HepG2 (cell line): ENCODE data around the gene UBQLN4. TPM values are rescaled to one million over a fixed set of nuclear protein-coding genes. Genes with fewer than 3 reads are reported as not detected.

ENCODE experiments used
- ATAC-seq: fragments of 200-7000 bp; cut with Tn5 transposase; 3 replicates; pipeline ENCODE4 v1.9.1; 2020; ENCODE audit warnings: mild to moderate bottlenecking, moderate library complexity
- BruUV-seq: library from RNA; stranded (reverse); fragments of 400-500 nt; replicated peaks from 2 replicates; lab custom pipeline; 2021; lab: Mats Ljungman, UMichigan
- CTCF ChIA-PET: fragments of 300-600 bp; formaldehyde crosslinking; extraction: SDS; loops from one replicate; lab custom pipeline; 2021; ENCODE audit warnings: low total read pairs, inconsistent platforms, low intra/inter-chr PET ratio; lab: Yijun Ruan, JAX
- POLR2A ChIA-PET: fragments of 350-600 bp; sonication (Branson Sonifier 250); formaldehyde crosslinking; loops from one replicate; lab custom pipeline; 2020; ENCODE audit warnings: antibody characterized with exemption, inconsistent platforms; lab: Yijun Ruan, JAX
- DNase-seq: peaks from one replicate; pipeline ENCODE4 v3.0.0-alpha.2; 2015; ENCODE audit warnings: low spot score
- FAIRE-seq: peaks from 3 replicates; lab custom pipeline; 2011; peaks lifted over from hg19 to GRCh38; lab: Jason Lieb, UNC
- H2AFZ ChIP-seq: one replicate; pipeline ENCODE4 v1.6.1; 2011; ENCODE audit warnings: low read length, inconsistent platforms
- H3K27ac ChIP-seq: fragments of 300-600 bp; 3 replicates; pipeline ENCODE4 v1.8.0; 2011; ENCODE audit warnings: mixed run types, mild to moderate bottlenecking, mixed read lengths, low read length, inconsistent platforms; ENCODE audit not compliant: insufficient read depth; ENCODE audit errors: extremely low read length
- H3K27me3 ChIP-seq, 2 experiments: fragments of 200-600 bp in 1 of 2; 2 replicates in 1 of 2; 3 replicates in 1 of 2; pipeline versions ENCODE4 v1.6.0 to v1.8.0; 2011; ENCODE audit warnings: low read length in 2 of 2, mild to moderate bottlenecking in 2 of 2, moderate library complexity in 2 of 2, inconsistent platforms in 1 of 2; ENCODE audit not compliant: insufficient read depth in 2 of 2, control insufficient read depth in 1 of 2
- H3K36me3 ChIP-seq, 2 experiments: fragments of 200-600 bp in 1 of 2; replicated peaks in 1 of 2; 2 replicates in 1 of 2; 3 replicates in 1 of 2; pipeline versions ENCODE4 v1.5.1 to v1.8.0; 2011; ENCODE audit warnings: low read length in 2 of 2, inconsistent platforms in 1 of 2; ENCODE audit not compliant: insufficient read depth in 2 of 2, control insufficient read depth in 1 of 2
- H3K4me1 ChIP-seq: 2 replicates; pipeline ENCODE4 v1.5.1; 2012; ENCODE audit warnings: low read length, inconsistent platforms; ENCODE audit not compliant: insufficient read depth
- H3K4me2 ChIP-seq: 2 replicates; pipeline ENCODE4 v1.6.0; 2011; ENCODE audit warnings: low read depth, low read length, inconsistent platforms
- H3K4me3 ChIP-seq, 3 experiments: fragments of 200-600 bp in 1 of 3; sonication (generic), shearing (Covaris generic) in 1 of 3; replicated peaks in 1 of 3; 2 replicates each; pipeline ENCODE4 v1.5.1; 2011 to 2016; ENCODE audit warnings: low read length in 3 of 3, inconsistent platforms in 2 of 3, low read depth in 2 of 3, mild to moderate bottlenecking in 2 of 3, control low read depth in 1 of 3, mixed read lengths in 1 of 3; ENCODE audit not compliant: insufficient read depth in 1 of 3
- H3K79me2 ChIP-seq: one replicate; pipeline ENCODE4 v1.6.1; 2011; ENCODE audit warnings: low read length, inconsistent platforms; ENCODE audit not compliant: insufficient read depth
- H3K9ac ChIP-seq: 2 replicates; pipeline ENCODE4 v1.6.0; 2011; ENCODE audit warnings: mild to moderate bottlenecking, low read depth, low read length, inconsistent platforms; ENCODE audit not compliant: insufficient read depth
- H3K9me3 ChIP-seq: 2 replicates; pipeline ENCODE4 v1.5.1; 2012; ENCODE audit warnings: mild to moderate bottlenecking, low read length
- H4K20me1 ChIP-seq: 2 replicates; pipeline ENCODE4 v1.6.0; 2011; ENCODE audit warnings: inconsistent platforms, mild to moderate bottlenecking, low read length, moderate library complexity; ENCODE audit not compliant: insufficient read depth
- CBX5 ChIP-seq: sonication (generic); formaldehyde crosslinking; IDR thresholded peaks from 2 replicates; pipeline ENCODE4 v1.4.0; 2020; ENCODE audit warnings: missing genetic modification reagents, borderline replicate concordance
- HDAC6 ChIP-seq: fragments of 200-600 bp; sonication (generic); IDR thresholded peaks from 2 replicates; pipeline ENCODE4 v1.7.0; 2017; ENCODE audit warnings: mild to moderate bottlenecking, antibody characterized with exemption, low read length, low read depth
- HNF1A ChIP-seq, 2 experiments: sonication (generic) in 1 of 2; formaldehyde crosslinking in 1 of 2; IDR thresholded peaks; 2 replicates each; pipeline versions ENCODE4 v1.4.0 to v1.6.1; 2016 to 2020; ENCODE audit warnings: borderline replicate concordance in 1 of 2, low read depth in 1 of 2, mild to moderate bottlenecking in 1 of 2, missing genetic modification reagents in 1 of 2
- NR1H2 ChIP-seq: sonication (generic); formaldehyde crosslinking; IDR thresholded peaks from 2 replicates; pipeline ENCODE4 v1.8.1; 2022; ENCODE audit warnings: low read depth, missing genetic modification reagents, borderline replicate concordance
- PITX1 ChIP-seq: sonication (generic); formaldehyde crosslinking; IDR thresholded peaks from 2 replicates; pipeline ENCODE4 v1.5.1; 2020; ENCODE audit warnings: mild to moderate bottlenecking, missing genetic modification reagents
- SSRP1 ChIP-seq: IDR thresholded peaks from 2 replicates; pipeline ENCODE4 v1.6.1; 2016; ENCODE audit warnings: control low read depth
- TRAFD1 ChIP-seq: sonication (generic); formaldehyde crosslinking; IDR thresholded peaks from 2 replicates; pipeline ENCODE4 v1.5.1; 2020; ENCODE audit warnings: missing genetic modification reagents, mild to moderate bottlenecking, borderline replicate concordance
- ZNF296 ChIP-seq: sonication (generic); formaldehyde crosslinking; conservative IDR thresholded peaks from 2 replicates; pipeline ENCODE4 v1.5.0; 2020; ENCODE audit warnings: mild to moderate bottlenecking, missing genetic modification reagents
- ZNF414 ChIP-seq: sonication (generic); formaldehyde crosslinking; IDR thresholded peaks from 2 replicates; pipeline ENCODE4 v1.5.0; 2020; ENCODE audit warnings: missing genetic modification reagents
- ZNF580 ChIP-seq: IDR thresholded peaks from 2 replicates; pipeline ENCODE4 v1.6.1; 2016; ENCODE audit warnings: low read depth, borderline replicate concordance
- WGBS: methylation state at CpG from one replicate; pipeline ENCODE4 v1.1.6; 2017; ENCODE audit warnings: low lambda C conversion rate; 5-methylcytosine and 5-hydroxymethylcytosine counted together
- in situ Hi-C: cut with HindIII; loops from 2 replicates; pipeline ENCODE4 v1.10.0; 2017; ENCODE audit warnings: low pct_unique_long_range_greater_than_20kb; ENCODE audit not compliant: extremely low pct_ligation_motif_present
- intact Hi-C: fragments of 100-400 bp; cut with micrococcal nuclease; formaldehyde crosslinking; loops from one replicate; pipeline ENCODE4 v1.10.0; 2022; ENCODE audit not compliant: unreplicated experiment
- polyA plus RNA-seq, 8 experiments: library from polyadenylated mRNA; depleted of rRNA in 3 of 8; stranded (reverse) in 7 of 8; unstranded in 1 of 8; fragments of >200 nt; fragmentation: Illumina TruSeq in 4 of 8; extraction: Trizol in 4 of 8; gene quantifications; 2 replicates each; pipeline versions ENCODE4 v1.2.1 to v1.2.3, GENCODE V29; 2011 to 2016; ENCODE audit warnings: low read depth in 4 of 8, missing spikeins in 1 of 8, mixed read lengths in 1 of 8; ENCODE audit not compliant: insufficient read depth in 1 of 8
- total RNA-seq, 5 experiments: library from RNA; depleted of rRNA; stranded (reverse); fragments of >200 nt; fragmentation: Illumina TruSeq; extraction: Trizol; gene quantifications; 2 replicates each; pipeline ENCODE4 v1.2.3, GENCODE V29; 2016; ENCODE audit warnings: low read depth in 1 of 5
- TF ChIP-seq, protein P1 (sequence below): IDR thresholded peaks from 2 replicates; pipeline ENCODE4 v1.6.1; 2016; ENCODE audit warnings: missing compliant biosample characterization, missing genetic modification reagents, borderline replicate concordance

UBQLN4 gene
- total and polyA plus RNA-seq, 2 of the 13 experiments (the other 11 are each of a cell fraction or from before 2014, with no cell fraction given) = 31.5 to 39.8 TPM

DNA sequence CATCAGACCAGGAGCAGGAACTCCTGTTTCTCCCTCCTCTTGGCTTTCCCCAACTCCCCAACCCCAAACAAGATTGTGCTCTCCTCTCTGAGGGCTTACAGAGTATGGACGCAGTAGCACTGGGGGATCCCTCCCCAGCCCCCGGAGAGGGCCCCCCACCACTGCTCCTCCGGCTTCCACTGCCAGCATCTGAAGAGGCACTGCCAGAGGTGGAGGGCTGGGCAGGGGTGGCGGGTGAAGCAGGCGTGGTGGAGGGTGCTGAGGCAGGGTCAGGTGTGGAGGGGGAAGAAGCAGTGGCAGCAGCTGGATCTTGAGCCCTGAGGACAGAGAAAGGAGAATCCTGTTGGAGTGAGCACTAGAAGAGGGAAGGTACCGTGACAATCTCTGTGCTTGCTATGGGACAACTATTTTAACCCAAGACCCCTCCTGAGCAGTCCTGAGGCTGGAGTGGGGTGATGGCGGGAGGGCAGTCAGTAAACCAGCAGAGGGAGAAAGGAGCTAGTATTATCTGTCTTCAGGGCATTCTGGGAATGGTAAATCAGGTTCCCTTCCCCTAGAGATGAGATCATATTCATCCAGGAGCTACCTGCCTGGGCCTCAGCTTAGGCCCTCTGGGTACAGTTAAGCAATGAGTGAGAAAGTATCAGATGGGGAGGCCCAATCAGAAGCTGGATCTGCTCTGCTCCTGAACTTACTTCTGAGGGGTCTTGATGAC is 2.4 kb downstream of the UBQLN4 start:
- no peak overlapping the region for H3K27ac ChIP-seq
- FAIRE-seq (no peak), ATAC-seq (no peak), DNase-seq (no peak)
- TF ChIP-seq, protein P1, sequence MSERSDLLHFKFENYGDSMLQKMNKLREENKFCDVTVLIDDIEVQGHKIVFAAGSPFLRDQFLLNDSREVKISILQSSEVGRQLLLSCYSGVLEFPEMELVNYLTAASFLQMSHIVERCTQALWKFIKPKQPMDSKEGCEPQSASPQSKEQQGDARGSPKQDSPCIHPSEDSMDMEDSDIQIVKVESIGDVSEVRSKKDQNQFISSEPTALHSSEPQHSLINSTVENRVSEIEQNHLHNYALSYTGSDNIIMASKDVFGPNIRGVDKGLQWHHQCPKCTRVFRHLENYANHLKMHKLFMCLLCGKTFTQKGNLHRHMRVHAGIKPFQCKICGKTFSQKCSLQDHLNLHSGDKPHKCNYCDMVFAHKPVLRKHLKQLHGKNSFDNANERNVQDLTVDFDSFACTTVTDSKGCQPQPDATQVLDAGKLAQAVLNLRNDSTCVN (CRISPR knock-in tag) = no peak
- TF ChIP-seq ZNF296 (CRISPR knock-in tag) (no peak), SSRP1 (CRISPR knock-in tag) (no peak), TRAFD1 (no peak), HDAC6 (no peak), NR1H2 (no peak), PITX1 (no peak), ZNF580 (no peak), CBX5 (CRISPR knock-in tag) (no peak), ZNF414 (CRISPR knock-in tag) (no peak), HNF1A (IDR thresholded peaks at IDR 0.05; ENCODE audit: low read depth) (no peak), HNF1A (CRISPR knock-in tag; IDR thresholded peaks at IDR 0.05; ENCODE audit: borderline replicate concordance) (no peak)
- no peak overlapping the region for H3K9ac ChIP-seq
- intact Hi-C loops (no loop called here), in situ Hi-C loops (no loop called here)
- no peaks in the 10 kb centered on the region for H4K20me1 ChIP-seq
- H2AFZ ChIP-seq = no peak overlapping the region
- H3K4me2 ChIP-seq = no peak overlapping the region
- peaks cover 21% of the 10 kb centered on the region for H3K4me1 ChIP-seq
- no peaks in the 10 kb centered on the region for H3K9me3 ChIP-seq
- peaks cover 18% of the 10 kb centered on the region for H3K79me2 ChIP-seq
- H3K4me3 ChIP-seq = no peak overlapping the region
- ChIA-PET CTCF (no interaction called here), POLR2A (interaction anchor here (0.7 to 1.6 kb wide), 3 partner anchors 17 to 114 kb away, joined by 3 to 4 read pairs (median 3); no protein-coding TSS in a partner anchor)
- no peaks in the 10 kb centered on the region; a peak in 1 of 5 replicates for H3K27me3 ChIP-seq
- peaks cover 7 to 26% of the 10 kb centered on the region in 2 experiments; a peak in 4 of 5 replicates for H3K36me3 ChIP-seq
- BruUV-seq = no TSS peak
- 99% methylated on average over 6 of the region's 7 CpGs for WGBS
